DMS 273 (cell line): Measurements from ENCODE around the gene FAM20B.
A peak's percentile ranks its signal among the peaks of the same experiment; 100 is the strongest.
"Not testable (repeated sequence)": the region's sequence is repeated elsewhere in the genome, so short reads cannot be mapped to it uniquely, and the experiment has no call there.

Experiments
- DNase-seq: peaks from one replicate; lab custom pipeline; 2025; ENCODE audit not compliant: unreplicated experiment; lab: John Stamatoyannopoulos, UW

Gene FAM20B

GRCh38 chr1:179023946-179024650 lies 1.6 kb upstream of the FAM20B start:
- DNase-seq = no peak

- peak; percentile 94 for DNase-seq
Observed at GRCh38 chr1:179025975-179026812, 500 bp downstream of the FAM20B start.

GRCh38 chr1:179026813-179027669 lies 1.3 kb downstream of the FAM20B start:
- peak; percentile 58 for DNase-seq

GRCh38 chr1:179029321-179029759 lies 3.6 kb downstream of the FAM20B start:
- DNase-seq = peak; percentile 41

- no peak for DNase-seq
Observed at GRCh38 chr1:179030130-179030529, 4.4 kb downstream of the FAM20B start.

- no peak for DNase-seq
Observed at GRCh38 chr1:179030683-179031082, 5.0 kb downstream of the FAM20B start.

GRCh38 chr1:179031284-179031683 lies 5.6 kb downstream of the FAM20B start:
- no peak for DNase-seq

- DNase-seq = no peak
Observed at GRCh38 chr1:179031855-179032513, 6.3 kb downstream of the FAM20B start.

- DNase-seq = no peak
Observed at GRCh38 chr1:179034720-179035119, 9.0 kb downstream of the FAM20B start.

- DNase-seq = no peak
Observed at GRCh38 chr1:179036844-179037465, 11.3 kb downstream of the FAM20B start.

- DNase-seq = peak; percentile 32
Observed at GRCh38 chr1:179038528-179039281, 13.0 kb downstream of the FAM20B start.

GRCh38 chr1:179039502-179040174 lies 13.9 kb downstream of the FAM20B start:
- DNase-seq = not testable (repeated sequence)

GRCh38 chr1:179040175-179040551 lies 14.5 kb downstream of the FAM20B start:
- not testable (repeated sequence) for DNase-seq

GRCh38 chr1:179042087-179042486 lies 16.4 kb downstream of the FAM20B start:
- no peak for DNase-seq

- DNase-seq = no peak
Observed at GRCh38 chr1:179042700-179043099, 17.0 kb downstream of the FAM20B start.

- no peak for DNase-seq
Observed at GRCh38 chr1:179043266-179043665, 17.6 kb downstream of the FAM20B start.

GRCh38 chr1:179043907-179044306 lies 18.2 kb downstream of the FAM20B start:
- DNase-seq = no peak

- DNase-seq = no peak
Observed at GRCh38 chr1:179046808-179047635, 21.3 kb downstream of the FAM20B start.
